GM12801 (cell line): ENCODE measurements around the gene FOXO6.

ENCODE experiments used
- TF ChIP-seq, protein P1 (sequence below): IDR thresholded peaks from one replicate; pipeline ENCODE4 v1.5.1; 2011; ENCODE audit warnings: control low read depth; ENCODE audit not compliant: insufficient read length; ENCODE audit errors: extremely low read depth

The FOXO6 gene

GRCh38 chr1:41363591-41364320, 2.5 kb downstream of the FOXO6 start:
- TF ChIP-seq, protein P1, sequence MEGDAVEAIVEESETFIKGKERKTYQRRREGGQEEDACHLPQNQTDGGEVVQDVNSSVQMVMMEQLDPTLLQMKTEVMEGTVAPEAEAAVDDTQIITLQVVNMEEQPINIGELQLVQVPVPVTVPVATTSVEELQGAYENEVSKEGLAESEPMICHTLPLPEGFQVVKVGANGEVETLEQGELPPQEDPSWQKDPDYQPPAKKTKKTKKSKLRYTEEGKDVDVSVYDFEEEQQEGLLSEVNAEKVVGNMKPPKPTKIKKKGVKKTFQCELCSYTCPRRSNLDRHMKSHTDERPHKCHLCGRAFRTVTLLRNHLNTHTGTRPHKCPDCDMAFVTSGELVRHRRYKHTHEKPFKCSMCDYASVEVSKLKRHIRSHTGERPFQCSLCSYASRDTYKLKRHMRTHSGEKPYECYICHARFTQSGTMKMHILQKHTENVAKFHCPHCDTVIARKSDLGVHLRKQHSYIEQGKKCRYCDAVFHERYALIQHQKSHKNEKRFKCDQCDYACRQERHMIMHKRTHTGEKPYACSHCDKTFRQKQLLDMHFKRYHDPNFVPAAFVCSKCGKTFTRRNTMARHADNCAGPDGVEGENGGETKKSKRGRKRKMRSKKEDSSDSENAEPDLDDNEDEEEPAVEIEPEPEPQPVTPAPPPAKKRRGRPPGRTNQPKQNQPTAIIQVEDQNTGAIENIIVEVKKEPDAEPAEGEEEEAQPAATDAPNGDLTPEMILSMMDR = no peak

GRCh38 chr1:41364442-41365319, 3.4 kb downstream of the FOXO6 start:
- TF ChIP-seq, protein P1 = no peak

GRCh38 chr1:41365320-41365633, 4.0 kb downstream of the FOXO6 start:
- TF ChIP-seq, protein P1 = no peak

- TF ChIP-seq, protein P1 = no peak
These were observed 4.7 kb downstream of the FOXO6 start for GRCh38 chr1:41365772-41366454.

- TF ChIP-seq, protein P1 = no peak
These were observed 5.4 kb downstream of the FOXO6 start for GRCh38 chr1:41366455-41367287.

DNA sequence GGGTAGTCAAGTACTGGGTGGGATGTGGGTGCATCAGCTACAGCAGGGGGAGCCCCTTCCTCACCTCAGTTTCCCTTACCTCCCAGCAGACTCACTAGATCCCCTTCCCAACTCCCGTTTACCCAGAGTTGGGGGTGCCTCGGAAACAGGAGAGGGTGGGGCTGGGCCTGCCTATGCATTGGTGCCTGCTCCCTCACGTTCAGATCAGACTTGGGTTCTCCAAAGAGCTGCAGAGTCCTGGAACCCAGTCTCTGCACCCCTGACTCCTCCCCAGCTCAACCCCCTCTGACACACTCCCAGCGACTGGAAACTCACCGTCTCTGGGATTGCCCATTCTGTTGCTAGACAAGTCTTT, 6.0 kb downstream of the FOXO6 start:
- TF ChIP-seq, protein P1 = no peak
